ENCODE results near the gene CAPRIN1. TPM values are rescaled to one million over a fixed set of nuclear protein-coding genes. Genes with fewer than 3 reads are reported as not detected.
"Not testable (repeated sequence)": the region's sequence is repeated elsewhere in the genome, so short reads cannot be mapped to it uniquely, and the experiment has no call there.

CAPRIN1 gene
- total and polyA plus RNA-seq, 2 of the 8 experiments (the other 6 are each of a cell fraction or from before 2014, with no cell fraction given), result 221 to 317 TPM

DNA sequence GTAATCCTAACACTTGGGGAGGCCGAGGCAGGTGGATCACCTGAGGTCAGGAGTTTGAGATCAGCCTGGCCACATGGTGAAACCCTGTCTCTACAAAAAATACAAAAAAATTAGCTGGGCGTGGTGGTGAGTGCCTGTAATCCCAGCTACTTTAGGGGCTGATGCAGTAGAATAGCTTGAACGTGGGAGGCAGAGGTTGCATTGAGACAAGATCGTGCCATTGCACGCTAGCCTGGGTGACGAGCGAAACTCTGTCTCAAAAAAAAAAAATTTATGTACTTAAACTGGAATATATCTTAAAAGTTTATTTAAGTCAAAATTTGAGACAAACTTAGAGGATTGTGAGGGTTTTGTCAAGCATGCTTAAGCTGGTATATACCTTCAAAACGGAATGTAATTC lies 19.8 kb downstream of the CAPRIN1 start:
- H3K79me1 ChIP-seq (ENCODE audit: low read depth, low read length); H3K9ac ChIP-seq (replicated peaks in 1 of 4; ENCODE audit: extremely low read depth in 1 of 4, low read depth in 3 of 4, low read length in 3 of 4); FAIRE-seq; H3K4me2 ChIP-seq (ENCODE audit: insufficient read depth in 1 of 2, low read depth in 2 of 2, low read length in 2 of 2); H3K56ac ChIP-seq (replicated peaks; ENCODE audit: insufficient read length, low read depth, low read length); H3K23ac ChIP-seq (ENCODE audit: insufficient read length); H2BK120ac ChIP-seq (replicated peaks; ENCODE audit: low read depth, low read length); H2AK5ac ChIP-seq (ENCODE audit: low read depth, low read length); H3K18ac ChIP-seq (ENCODE audit: extremely low read depth, low read length); H3K4ac ChIP-seq (replicated peaks; ENCODE audit: insufficient read length, low read depth, low read length); H3K27ac ChIP-seq (ENCODE audit: low read depth, low read length); H3K9me3 ChIP-seq (ENCODE audit: insufficient read depth in 2 of 2, low read depth in 1 of 2, low read length in 1 of 2); H3K4me3 ChIP-seq (ENCODE audit: extremely low read depth in 1 of 4, insufficient read depth in 2 of 4, low read depth in 3 of 4, low read length in 4 of 4); H2BK12ac ChIP-seq (ENCODE audit: low read depth, low read length); H3K4me1 ChIP-seq (replicated peaks in 1 of 4; ENCODE audit: control insufficient read depth in 3 of 4, insufficient read depth in 4 of 4, low read length in 3 of 4); H4K5ac ChIP-seq (ENCODE audit: insufficient read length, low read depth, low read length); H3K23me2 ChIP-seq (ENCODE audit: low read depth, low read length); DNase-seq (ENCODE audit: low read depth in 1 of 2, low spot score in 2 of 2); H4K91ac ChIP-seq (replicated peaks; ENCODE audit: insufficient read length, low read length); H2AFZ ChIP-seq (ENCODE audit: low read length); H4K8ac ChIP-seq (ENCODE audit: extremely low read depth, insufficient read depth, low read length); H2BK5ac ChIP-seq (ENCODE audit: low read depth, low read length); H2BK15ac ChIP-seq (ENCODE audit: low read length); H2BK20ac ChIP-seq (ENCODE audit: low read length); H3K27me3 ChIP-seq (replicated peaks in 1 of 4; ENCODE audit: control insufficient read depth in 3 of 4, extremely low read depth in 1 of 4, insufficient read depth in 3 of 4, low read length in 3 of 4); H3K14ac ChIP-seq (ENCODE audit: insufficient read length): not testable (repeated sequence)
- Histone ChIP-seq H3K79me2 (ENCODE audit: control insufficient read depth in 1 of 2, insufficient read depth in 2 of 2, low read length in 2 of 2) (peaks cover 32 to 96% of the 10 kb centered on the region in 2 experiments), H4K20me1 (replicated peaks in 1 of 2; ENCODE audit: control insufficient read depth in 1 of 2, insufficient read depth in 2 of 2, low read length in 2 of 2) (peaks cover 18 to 24% of the 10 kb centered on the region in 2 experiments), H3K36me3 (ENCODE audit: control insufficient read depth in 2 of 4, insufficient read depth in 4 of 4, low read length in 3 of 4) (peaks cover 22 to 54% (median 43%) of the 10 kb centered on the region in 4 experiments)
- ChIA-PET POLR2A (ENCODE audit: partially characterized antibody) (interaction anchor here (1.1 to 16.5 kb wide), 6 partner anchors 12 to 42 kb away, joined by 3 to 176 read pairs (median 4); partner anchors contain the start of genes CAPRIN1 and NAT10), CTCF (ENCODE audit: partially characterized antibody) (interaction anchor here (0.7 kb wide), 1 partner anchor 14 kb away, joined by 3 read pairs; no protein-coding TSS in a partner anchor)
- WGBS, 2 experiments (ENCODE audit: extremely low coverage in 1 of 2, insufficient coverage in 1 of 2, insufficient read length in 1 of 2, insufficient replicate concordance in 2 of 2, low coverage in 1 of 2, low lambda C conversion rate in 2 of 2, missing lambda C conversion rate in 1 of 2), result 90% methylated on average over 8 of the region's 8 CpGs; no CpG with 5 or more reads in 1 of the 2 experiments
